GM12872 (cell line): Measurements from ENCODE around the gene SREBF1.
A peak's percentile ranks its signal among the peaks of the same experiment; 100 is the strongest.

Experiments
- TF ChIP-seq, protein P1 (sequence below): IDR thresholded peaks from 3 replicates; pipeline ENCODE4 v1.5.1; 2011; ENCODE audit warnings: low read depth, mild to moderate bottlenecking, low read length, moderate library complexity; ENCODE audit not compliant: insufficient read depth

The SREBF1 gene

DNA sequence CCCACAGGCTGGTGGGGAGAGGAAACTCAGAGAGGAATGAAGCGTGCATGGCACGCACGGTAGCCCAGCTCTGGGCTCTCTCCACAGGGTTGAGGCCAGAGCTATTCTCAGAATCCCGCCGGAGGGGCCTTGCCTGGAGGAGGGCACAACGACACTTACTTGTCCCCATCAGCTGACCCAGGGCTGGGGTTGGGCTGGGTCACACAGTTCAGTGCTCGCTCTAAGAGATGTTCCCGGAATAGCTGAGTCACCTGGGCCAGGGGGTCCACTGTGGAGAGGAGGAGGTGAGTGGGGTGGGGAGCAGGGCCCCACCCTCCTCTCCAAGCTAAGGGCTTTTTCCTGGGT, 21.8 kb downstream of the SREBF1 start:
- TF ChIP-seq, protein P1, sequence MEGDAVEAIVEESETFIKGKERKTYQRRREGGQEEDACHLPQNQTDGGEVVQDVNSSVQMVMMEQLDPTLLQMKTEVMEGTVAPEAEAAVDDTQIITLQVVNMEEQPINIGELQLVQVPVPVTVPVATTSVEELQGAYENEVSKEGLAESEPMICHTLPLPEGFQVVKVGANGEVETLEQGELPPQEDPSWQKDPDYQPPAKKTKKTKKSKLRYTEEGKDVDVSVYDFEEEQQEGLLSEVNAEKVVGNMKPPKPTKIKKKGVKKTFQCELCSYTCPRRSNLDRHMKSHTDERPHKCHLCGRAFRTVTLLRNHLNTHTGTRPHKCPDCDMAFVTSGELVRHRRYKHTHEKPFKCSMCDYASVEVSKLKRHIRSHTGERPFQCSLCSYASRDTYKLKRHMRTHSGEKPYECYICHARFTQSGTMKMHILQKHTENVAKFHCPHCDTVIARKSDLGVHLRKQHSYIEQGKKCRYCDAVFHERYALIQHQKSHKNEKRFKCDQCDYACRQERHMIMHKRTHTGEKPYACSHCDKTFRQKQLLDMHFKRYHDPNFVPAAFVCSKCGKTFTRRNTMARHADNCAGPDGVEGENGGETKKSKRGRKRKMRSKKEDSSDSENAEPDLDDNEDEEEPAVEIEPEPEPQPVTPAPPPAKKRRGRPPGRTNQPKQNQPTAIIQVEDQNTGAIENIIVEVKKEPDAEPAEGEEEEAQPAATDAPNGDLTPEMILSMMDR: no peak

DNA sequence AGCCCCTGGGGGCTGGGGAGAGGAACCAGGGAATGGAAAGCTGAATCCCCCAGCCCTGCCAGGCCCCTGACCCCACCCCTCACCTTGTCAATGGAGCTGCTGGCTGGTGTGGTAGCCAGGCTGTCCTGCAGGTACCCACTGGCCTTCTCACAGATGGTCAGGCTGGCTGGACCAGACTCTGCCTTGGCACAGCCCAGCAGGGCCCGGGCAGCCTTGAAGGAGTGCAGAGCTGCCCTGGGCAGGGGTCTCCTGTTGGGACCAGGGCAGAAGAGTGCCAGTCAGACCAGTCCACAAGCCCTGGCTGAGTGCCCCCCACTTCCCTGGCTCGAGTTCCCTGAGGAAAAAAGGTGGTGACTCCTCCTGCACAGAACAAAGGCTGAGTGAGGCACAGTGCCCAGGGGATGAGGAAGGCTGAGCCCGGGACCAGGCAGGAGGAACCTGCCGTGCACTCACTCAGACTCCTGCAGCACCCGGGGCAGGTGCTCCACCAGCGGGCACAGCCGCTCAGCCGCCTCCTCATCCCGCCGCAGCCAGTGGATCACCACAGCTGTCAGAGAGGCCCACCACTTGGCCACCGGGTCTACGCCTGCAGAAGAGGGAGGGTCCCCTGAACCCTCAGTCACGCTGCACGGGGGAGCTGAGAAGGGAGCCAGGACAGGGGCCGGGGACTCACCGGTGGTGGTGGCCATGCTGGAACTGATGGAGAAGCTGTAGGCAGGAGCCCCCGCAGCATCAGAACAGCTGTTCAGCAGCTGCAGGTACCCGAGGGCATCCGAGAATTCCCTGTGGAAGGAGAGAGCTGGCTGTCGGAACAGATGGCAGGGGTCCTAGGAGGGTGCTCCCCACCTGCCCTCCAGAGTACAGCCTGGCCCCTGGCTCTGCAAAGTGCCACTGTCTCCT, 22.4 kb downstream of the SREBF1 start:
- TF ChIP-seq, protein P1: no peak

DNA sequence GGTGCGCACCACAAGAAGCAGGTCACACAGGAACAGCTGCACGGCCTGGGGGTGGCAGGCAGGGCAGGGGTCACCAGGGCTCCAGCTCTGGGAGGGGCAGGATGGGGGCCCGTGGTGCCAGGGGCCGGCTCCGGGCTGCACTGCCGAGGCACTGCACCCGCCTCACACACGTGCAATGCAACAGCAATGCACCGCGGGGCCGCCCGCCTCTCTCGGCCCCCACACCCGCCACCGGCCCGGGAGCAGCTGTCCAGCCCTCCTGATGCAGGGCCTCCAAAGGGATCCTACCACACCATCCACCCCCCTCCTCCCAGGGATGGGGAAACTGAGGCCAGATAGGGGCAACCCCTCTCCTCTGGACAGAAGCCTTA, 23.1 kb downstream of the SREBF1 start:
- TF ChIP-seq, protein P1: no peak

DNA sequence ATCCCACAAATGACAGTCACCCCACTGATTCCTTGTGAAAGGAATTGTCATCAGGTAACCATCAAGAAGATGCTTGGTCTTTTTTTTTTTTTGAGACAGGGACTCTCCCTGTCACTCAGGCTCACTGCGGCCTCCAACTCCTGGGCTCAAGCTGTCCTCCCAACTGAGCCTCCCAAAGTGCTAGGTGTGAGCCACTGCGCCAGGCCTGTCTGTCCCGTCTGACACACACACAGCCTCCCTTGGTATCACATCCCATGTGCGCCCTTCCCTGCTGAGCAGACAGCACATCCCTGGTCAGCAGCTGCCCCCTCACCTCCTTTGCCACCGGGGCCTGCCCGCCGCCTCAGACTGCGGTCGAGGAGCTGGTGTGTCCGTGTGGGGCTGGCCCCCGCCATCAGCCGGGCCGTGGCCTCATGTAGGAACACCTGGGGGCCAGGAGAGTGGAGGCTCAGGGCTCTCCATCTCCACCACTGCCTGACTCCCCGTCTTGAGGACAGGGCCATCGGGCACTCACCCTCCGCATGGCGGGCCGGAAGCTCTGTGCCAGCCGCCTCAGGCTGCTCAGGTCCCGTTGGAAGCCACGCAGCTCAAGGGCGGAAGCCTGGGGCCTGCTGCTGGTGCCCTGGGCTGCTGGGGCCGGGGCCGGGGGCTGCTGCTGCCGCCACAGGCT, 23.6 kb downstream of the SREBF1 start:
- TF ChIP-seq, protein P1: no peak

DNA sequence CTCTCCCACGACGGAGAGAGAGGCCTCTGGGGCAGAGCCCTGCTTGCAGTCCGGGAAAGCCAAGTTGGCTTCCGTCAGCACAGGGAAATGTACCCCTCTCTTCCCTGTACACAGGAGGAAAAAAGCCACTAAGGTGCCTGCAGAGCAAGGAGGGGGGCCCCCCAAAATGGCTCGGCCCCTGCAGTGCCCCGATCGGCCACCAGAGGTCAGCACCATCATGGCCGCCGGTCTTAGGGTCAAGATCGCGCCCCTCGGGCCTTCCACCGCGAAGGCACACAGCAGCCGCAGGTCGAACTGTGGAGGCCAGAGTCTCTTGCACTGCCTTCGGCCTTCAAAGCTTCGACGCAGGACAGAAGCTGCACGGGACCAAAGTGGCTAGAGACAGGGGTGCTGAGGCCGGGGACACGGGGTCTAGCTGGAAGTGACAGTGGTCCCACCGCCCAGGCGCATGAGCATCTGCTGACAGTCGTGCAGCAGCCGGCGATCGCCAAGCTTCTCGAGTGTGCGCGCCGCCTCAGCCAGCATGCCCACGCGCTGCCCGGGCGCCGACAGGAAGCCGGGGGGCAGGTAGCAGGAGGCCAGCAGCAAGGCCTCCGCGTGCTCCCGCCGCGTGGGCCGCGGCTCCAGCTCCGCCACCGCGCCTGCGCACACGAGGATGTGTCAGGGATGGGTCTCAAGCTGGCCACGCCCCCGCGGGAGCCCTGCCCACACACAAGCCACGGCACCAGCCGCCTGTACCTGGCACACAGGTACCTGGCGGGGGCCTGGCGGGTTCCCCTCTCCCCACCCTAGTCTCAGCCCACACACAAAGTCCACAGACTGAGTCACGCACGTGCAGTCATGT, 24.4 kb downstream of the SREBF1 start:
- TF ChIP-seq, protein P1: peak; percentile 98

DNA sequence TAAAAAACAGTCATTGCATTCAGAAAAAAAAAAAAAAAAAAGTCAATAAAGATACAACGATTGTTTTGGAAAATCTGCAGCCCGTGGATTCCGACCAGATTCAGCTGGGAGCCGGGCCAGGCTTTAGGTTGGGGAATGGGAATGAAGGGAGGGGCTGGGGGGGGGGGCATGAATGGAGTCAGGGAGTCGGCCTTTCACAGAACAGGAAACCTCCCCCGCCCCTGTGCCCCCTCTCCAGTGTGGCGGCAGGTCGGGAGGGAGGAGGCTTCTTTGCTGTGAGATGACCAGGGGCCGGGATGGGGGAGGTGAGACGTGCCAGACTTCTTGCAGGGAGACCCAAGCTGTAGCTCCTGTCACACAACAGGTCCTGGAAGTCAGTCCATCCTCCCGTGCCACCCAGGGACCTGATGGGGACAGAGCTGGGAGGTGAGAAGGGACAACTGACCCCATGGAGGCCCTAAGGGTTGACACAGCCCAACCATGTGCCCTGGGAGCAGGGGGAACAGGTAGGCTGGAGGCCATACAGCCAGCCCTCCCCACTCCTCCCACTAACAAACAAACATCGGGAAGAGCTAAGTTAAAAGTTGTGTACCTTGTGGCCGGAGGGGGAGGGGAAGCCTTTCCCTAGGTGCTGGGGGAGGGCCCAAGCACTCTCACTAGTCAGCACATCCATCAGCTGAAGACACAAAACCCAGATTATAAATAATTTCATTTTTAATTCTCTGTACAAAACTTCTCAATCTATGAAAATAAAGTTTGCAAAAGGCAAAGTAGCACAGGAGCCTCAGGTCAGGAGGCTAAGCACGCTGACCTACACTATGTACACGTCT, 25.2 kb downstream of the SREBF1 start:
- TF ChIP-seq, protein P1: no peak
